ENCODE data around the gene ASPA.
"Not testable (repeated sequence)": the region's sequence is repeated elsewhere in the genome, so short reads cannot be mapped to it uniquely, and the experiment has no call there.

The ASPA gene

GRCh38 chr17:3475812-3476610 is at the start of gene ASPA:
Gene ASPA (plus strand): TSS chr17:3475997. CDS start chr17:3476160, 163 bp downstream.
- Mint-ChIP-seq H3K4me3 (no peak within 1 kb of the TSS), H3K27me3 (ENCODE audit: low read depth) (peaks cover 9% of the 10 kb centered on the region), H3K36me3 (ENCODE audit: low read depth) (no peaks in the 10 kb centered on the region), H3K4me1 (ENCODE audit: low read depth) (no peaks in the 10 kb centered on the region), H3K9me3 (no peaks in the 10 kb centered on the region), H3K27ac (no peak within 1 kb of the TSS)

DNA sequence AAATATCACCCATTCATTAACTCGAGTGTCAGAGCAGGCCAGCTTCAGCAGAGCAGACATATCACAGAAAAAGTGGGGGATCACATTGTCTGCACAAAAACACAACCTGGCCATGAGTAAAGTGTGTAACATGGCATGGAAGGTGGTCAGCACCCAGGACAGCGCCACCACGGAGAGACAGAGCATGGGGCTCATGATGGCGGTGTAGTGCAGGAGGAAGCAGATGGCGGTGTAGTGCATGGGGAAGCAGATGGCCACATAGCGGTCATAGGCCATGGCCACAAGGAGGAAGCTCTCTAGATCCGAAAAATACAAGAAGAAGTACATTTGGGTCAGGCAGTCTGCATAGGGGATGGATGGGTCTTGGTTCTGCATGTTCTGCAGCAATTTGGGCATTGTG is 42.6 kb upstream of the ASPA start:
- not testable (repeated sequence) for H3K9me3 Mint-ChIP-seq; H3K4me1 Mint-ChIP-seq (ENCODE audit: low read depth); H3K36me3 Mint-ChIP-seq (ENCODE audit: low read depth); H3K4me3 Mint-ChIP-seq; H3K27me3 Mint-ChIP-seq (ENCODE audit: low read depth); H3K27ac Mint-ChIP-seq

DNA sequence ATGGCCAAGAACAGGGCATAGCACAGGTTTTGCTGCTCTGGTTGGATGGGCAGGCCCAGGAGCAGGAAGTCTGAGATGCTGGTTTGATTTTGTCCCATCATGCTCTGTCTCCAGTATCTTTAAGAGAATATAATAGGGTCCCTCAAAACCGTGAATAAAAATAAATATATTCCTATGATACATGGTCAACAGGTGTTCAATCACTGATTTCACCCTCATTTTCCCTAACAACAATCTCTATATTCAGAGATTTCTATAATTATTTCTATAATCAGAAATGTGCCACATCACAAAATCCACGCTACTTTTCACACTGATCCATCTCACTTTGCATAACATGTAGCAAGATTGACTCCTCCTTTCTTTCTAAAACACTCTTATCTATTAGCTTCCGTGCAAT is 42.1 kb upstream of the ASPA start, which contains the start of gene OR1E2:
OR1E2 (minus strand) TSS at position 101 of the 400 bp plus-strand sequence; CDS start at position 101, 0 bp downstream.
- H3K36me3 Mint-ChIP-seq (ENCODE audit: low read depth): no peaks in the 10 kb centered on the region
- no peak within 1 kb of the TSS for H3K27ac Mint-ChIP-seq
- H3K4me3 Mint-ChIP-seq: no peak within 1 kb of the TSS
- no peaks in the 10 kb centered on the region for H3K4me1 Mint-ChIP-seq (ENCODE audit: low read depth)
- H3K27me3 Mint-ChIP-seq (ENCODE audit: low read depth): no peaks in the 10 kb centered on the region
- H3K9me3 Mint-ChIP-seq: no peaks in the 10 kb centered on the region

DNA sequence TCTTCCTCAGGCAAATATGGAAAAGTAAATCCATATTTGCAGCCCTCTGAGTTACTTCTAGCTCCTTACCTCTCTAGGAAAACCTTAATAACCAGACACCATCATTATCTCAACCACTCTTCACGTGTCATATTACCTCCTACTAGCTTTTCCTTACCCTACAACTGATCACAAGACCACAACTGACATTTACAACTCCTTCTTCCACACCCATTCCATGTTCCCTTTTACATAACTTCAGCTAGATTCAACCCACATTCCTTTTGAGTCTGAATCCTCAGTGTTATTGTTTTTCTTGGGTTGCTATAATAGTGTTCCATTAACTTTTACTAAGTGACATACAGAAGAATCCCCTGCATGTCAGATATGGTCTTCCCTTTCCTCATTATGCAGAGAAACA is 37.4 kb upstream of the ASPA start:
- no peaks in the 10 kb centered on the region for H3K9me3 Mint-ChIP-seq
- no peak overlapping the region for H3K27ac Mint-ChIP-seq
- no peak overlapping the region for H3K4me3 Mint-ChIP-seq
- H3K36me3 Mint-ChIP-seq (ENCODE audit: low read depth): no peaks in the 10 kb centered on the region
- H3K27me3 Mint-ChIP-seq (ENCODE audit: low read depth): peaks cover 11% of the 10 kb centered on the region
- H3K4me1 Mint-ChIP-seq (ENCODE audit: low read depth): no peaks in the 10 kb centered on the region

GRCh38 chr17:3440451-3440850 is 35.3 kb upstream of the ASPA start:
- Mint-ChIP-seq H3K27me3 (ENCODE audit: low read depth) (peaks cover 16% of the 10 kb centered on the region), H3K27ac (no peak overlapping the region), H3K4me1 (ENCODE audit: low read depth) (no peaks in the 10 kb centered on the region), H3K9me3 (no peaks in the 10 kb centered on the region), H3K36me3 (ENCODE audit: low read depth) (no peaks in the 10 kb centered on the region), H3K4me3 (no peak overlapping the region)

DNA sequence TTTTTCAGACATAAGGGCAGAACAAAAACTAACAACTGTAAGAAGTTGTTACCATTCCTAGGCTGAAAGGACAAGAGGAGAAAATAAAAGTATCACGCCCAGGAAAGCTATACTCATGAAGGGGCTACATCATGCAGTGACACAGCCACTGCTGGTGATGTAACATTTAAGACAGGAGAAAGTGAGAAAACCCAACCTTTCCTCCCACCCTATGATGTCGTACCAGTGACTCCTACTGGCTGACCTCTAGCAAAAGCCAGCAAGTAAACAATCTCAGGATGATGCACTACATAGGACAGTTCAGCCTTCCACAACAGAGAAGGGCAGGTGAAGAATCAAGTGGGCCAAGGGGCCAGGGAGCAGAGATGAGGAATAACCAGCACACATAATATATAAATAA is 28.2 kb upstream of the ASPA start:
- no peak overlapping the region for H3K27ac Mint-ChIP-seq
- H3K4me3 Mint-ChIP-seq: no peak overlapping the region
- H3K27me3 Mint-ChIP-seq (ENCODE audit: low read depth): peaks cover 21% of the 10 kb centered on the region
- H3K36me3 Mint-ChIP-seq (ENCODE audit: low read depth): no peaks in the 10 kb centered on the region
- no peaks in the 10 kb centered on the region for H3K4me1 Mint-ChIP-seq (ENCODE audit: low read depth)
- H3K9me3 Mint-ChIP-seq: no peaks in the 10 kb centered on the region

- no peaks in the 10 kb centered on the region for H3K9me3 Mint-ChIP-seq
- H3K4me1 Mint-ChIP-seq (ENCODE audit: low read depth): no peaks in the 10 kb centered on the region
- H3K4me3 Mint-ChIP-seq: no peak overlapping the region
- peaks cover 22% of the 10 kb centered on the region for H3K27me3 Mint-ChIP-seq (ENCODE audit: low read depth)
- no peaks in the 10 kb centered on the region for H3K36me3 Mint-ChIP-seq (ENCODE audit: low read depth)
- H3K27ac Mint-ChIP-seq: no peak overlapping the region
Measured at GRCh38 chr17:3448059-3448665, 27.6 kb upstream of the ASPA start.

- H3K27ac Mint-ChIP-seq; H3K36me3 Mint-ChIP-seq (ENCODE audit: low read depth); H3K27me3 Mint-ChIP-seq (ENCODE audit: low read depth); H3K4me3 Mint-ChIP-seq; H3K4me1 Mint-ChIP-seq (ENCODE audit: low read depth); H3K9me3 Mint-ChIP-seq: not testable (repeated sequence)
Measured at GRCh38 chr17:3466355-3466754, 9.4 kb upstream of the ASPA start.

- no peaks in the 10 kb centered on the region for H3K4me1 Mint-ChIP-seq (ENCODE audit: low read depth)
Measured at GRCh38 chr17:3469529-3469928, 6.3 kb upstream of the ASPA start.

DNA sequence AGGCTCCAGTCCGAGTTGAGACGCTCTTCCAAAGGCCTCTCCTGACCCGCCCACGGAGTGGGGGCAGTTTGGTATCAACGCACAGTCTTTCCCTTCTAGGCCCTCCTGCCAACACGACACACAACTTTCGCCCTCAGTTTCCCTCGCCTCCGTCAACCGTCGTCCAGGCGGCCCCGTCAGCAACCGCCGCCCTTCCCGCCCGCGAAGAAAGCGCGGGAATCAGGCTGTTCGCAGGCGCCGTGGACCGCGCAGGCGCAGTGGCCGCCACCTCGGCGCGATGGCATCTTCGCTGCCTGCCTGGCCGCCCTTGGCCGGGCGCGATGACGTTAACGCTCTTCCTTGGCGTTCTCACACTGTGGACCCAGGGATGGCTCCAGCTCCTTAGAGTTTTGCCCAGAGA is 4.2 kb upstream of the ASPA start, which contains the start of gene SPATA22:
SPATA22 (minus strand) TSS at position 221 of the 400 bp plus-strand sequence. CDS start 2,494 bp downstream, outside the sequence.
- H3K36me3 Mint-ChIP-seq (ENCODE audit: low read depth): no peaks in the 10 kb centered on the region
- no peak within 1 kb of the TSS for H3K4me3 Mint-ChIP-seq

More at GRCh38 chr17:3469529-3469928, 6.3 kb upstream of the ASPA start:
- H3K4me3 Mint-ChIP-seq: no peak overlapping the region
- no peaks in the 10 kb centered on the region for H3K36me3 Mint-ChIP-seq (ENCODE audit: low read depth)
- H3K27ac Mint-ChIP-seq: no peak overlapping the region
- peaks cover 4% of the 10 kb centered on the region for H3K27me3 Mint-ChIP-seq (ENCODE audit: low read depth)
- no peaks in the 10 kb centered on the region for H3K9me3 Mint-ChIP-seq

DNA sequence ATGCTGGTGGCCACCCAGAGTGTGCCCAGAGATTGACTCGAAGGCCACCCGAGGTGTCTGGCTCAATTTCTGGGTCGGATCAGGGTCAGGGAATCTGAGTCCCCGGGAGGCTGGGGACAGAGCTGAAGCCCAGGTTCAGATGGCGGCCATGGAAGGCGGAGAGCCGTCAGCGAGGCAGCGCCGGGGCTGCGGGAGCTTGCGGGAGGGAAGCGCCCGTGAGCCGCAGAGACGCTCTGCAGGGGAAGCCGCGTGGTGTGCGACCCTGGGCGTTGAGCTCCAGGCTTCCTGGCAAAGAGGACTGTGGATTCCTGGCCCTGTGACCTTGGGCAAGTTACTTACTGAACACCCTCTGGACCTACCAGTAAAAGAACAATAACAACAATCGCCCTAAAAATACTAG is 3.7 kb upstream of the ASPA start:
- Mint-ChIP-seq H3K36me3 (ENCODE audit: low read depth) (no peaks in the 10 kb centered on the region), H3K4me3 (no peak overlapping the region), H3K27ac (no peak overlapping the region), H3K27me3 (ENCODE audit: low read depth) (peaks cover 4% of the 10 kb centered on the region), H3K9me3 (no peaks in the 10 kb centered on the region), H3K4me1 (ENCODE audit: low read depth) (no peaks in the 10 kb centered on the region)

More for the DNA sequence above, 4.2 kb upstream of the ASPA start, which contains the start of gene SPATA22:
- Mint-ChIP-seq H3K27ac (no peak within 1 kb of the TSS), H3K4me1 (ENCODE audit: low read depth) (no peaks in the 10 kb centered on the region), H3K27me3 (ENCODE audit: low read depth) (peaks cover 4% of the 10 kb centered on the region), H3K9me3 (no peaks in the 10 kb centered on the region)

DNA sequence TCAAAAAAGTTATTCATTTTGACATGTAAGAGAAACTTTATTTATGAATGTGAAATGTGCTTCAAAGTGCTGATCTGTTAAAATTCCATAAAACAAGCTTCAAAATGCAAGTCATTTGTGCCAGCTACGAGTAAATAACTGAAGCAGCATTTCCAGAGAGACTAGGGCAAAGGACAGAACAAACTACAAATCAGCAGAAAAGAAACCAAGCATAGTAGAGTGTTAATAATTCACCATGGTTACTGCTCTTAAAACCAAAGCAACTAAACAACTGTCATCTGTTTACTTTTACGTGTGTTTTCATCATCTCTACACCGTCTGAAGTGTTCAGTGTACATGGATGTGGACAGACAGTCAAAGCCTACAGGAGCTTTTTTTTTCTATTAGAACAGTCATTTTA is 1.6 kb upstream of the ASPA start:
- Mint-ChIP-seq H3K4me3 (no peak overlapping the region), H3K27me3 (ENCODE audit: low read depth) (peaks cover 6% of the 10 kb centered on the region), H3K4me1 (ENCODE audit: low read depth) (no peaks in the 10 kb centered on the region), H3K27ac (no peak overlapping the region), H3K36me3 (ENCODE audit: low read depth) (no peaks in the 10 kb centered on the region), H3K9me3 (no peaks in the 10 kb centered on the region)

GRCh38 chr17:3475251-3475685 is 529 bp upstream of the ASPA start:
- no peak overlapping the region for H3K27ac Mint-ChIP-seq
- H3K36me3 Mint-ChIP-seq (ENCODE audit: low read depth): no peaks in the 10 kb centered on the region
- no peak overlapping the region for H3K4me3 Mint-ChIP-seq
- H3K27me3 Mint-ChIP-seq (ENCODE audit: low read depth): peaks cover 9% of the 10 kb centered on the region
- H3K9me3 Mint-ChIP-seq: no peaks in the 10 kb centered on the region
- H3K4me1 Mint-ChIP-seq (ENCODE audit: low read depth): no peaks in the 10 kb centered on the region

- H3K27me3 Mint-ChIP-seq (ENCODE audit: low read depth): peaks cover 20% of the 10 kb centered on the region
- H3K9me3 Mint-ChIP-seq: no peaks in the 10 kb centered on the region
- no peak overlapping the region for H3K27ac Mint-ChIP-seq
- no peaks in the 10 kb centered on the region for H3K36me3 Mint-ChIP-seq (ENCODE audit: low read depth)
- H3K4me1 Mint-ChIP-seq (ENCODE audit: low read depth): no peaks in the 10 kb centered on the region
- no peak overlapping the region for H3K4me3 Mint-ChIP-seq
Measured at GRCh38 chr17:3479988-3480387, 4.2 kb downstream of the ASPA start.

DNA sequence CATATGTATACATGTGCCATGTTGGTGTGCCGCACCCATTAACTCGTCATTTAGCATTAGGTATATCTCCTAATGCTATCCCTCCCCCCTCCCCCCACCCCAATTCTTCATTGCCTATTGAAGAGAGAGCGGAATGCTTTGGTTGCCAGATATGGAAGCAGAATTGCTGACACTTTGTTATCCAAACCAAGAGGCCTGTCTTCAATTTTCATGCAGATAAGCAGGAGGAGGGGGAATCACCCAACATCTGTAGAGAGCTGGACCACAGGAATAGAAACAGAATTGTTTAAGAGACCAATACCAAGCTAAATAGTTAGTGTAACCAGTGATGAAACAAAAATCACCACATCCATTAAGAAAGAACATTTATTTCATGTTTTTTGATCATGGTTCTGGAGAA is 7.1 kb downstream of the ASPA start:
- H3K27ac Mint-ChIP-seq: no peak overlapping the region
- no peaks in the 10 kb centered on the region for H3K9me3 Mint-ChIP-seq
- H3K4me3 Mint-ChIP-seq: no peak overlapping the region
- H3K27me3 Mint-ChIP-seq (ENCODE audit: low read depth): peaks cover 34% of the 10 kb centered on the region
- no peaks in the 10 kb centered on the region for H3K36me3 Mint-ChIP-seq (ENCODE audit: low read depth)
- H3K4me1 Mint-ChIP-seq (ENCODE audit: low read depth): no peaks in the 10 kb centered on the region

Data from T-helper 1 cell treated with Interleukin-12 subunit alpha and Interleukin-12 subunit beta and Interleukin-4 antibody, amounts not matched to agents 30 μg/mL and 1 μg/mL, for 36 hours (primary cell).